ENCODE results near the gene FTCD.

FTCD gene

GRCh38 chr21:46181436-46181835 is 26.1 kb upstream of the FTCD start:
- Histone ChIP-seq H3K18ac (ENCODE audit: low read length) (no peak overlapping the region), H2BK5ac (ENCODE audit: low read depth, low read length, poor library complexity) (no peak overlapping the region), H2AK5ac (ENCODE audit: low read length) (no peak overlapping the region), H3K36me3 (ENCODE audit: control insufficient read depth in 1 of 2, insufficient read depth in 2 of 2, low read length in 2 of 2) (no peaks in the 10 kb centered on the region), H3K4me3 (ENCODE audit: low read depth, low read length) (no peak overlapping the region), H4K8ac (ENCODE audit: low read depth, low read length) (no peak overlapping the region), H2BK12ac (ENCODE audit: low read length) (no peak overlapping the region), H3K79me2 (ENCODE audit: control insufficient read depth, insufficient read depth, low read length, poor library complexity) (peaks cover 6% of the 10 kb centered on the region), H3K79me1 (ENCODE audit: low read length) (peaks cover 8% of the 10 kb centered on the region), H2AFZ (ENCODE audit: insufficient read depth, low read length, poor library complexity) (no peak overlapping the region), H3K23ac (ENCODE audit: low read length) (no peak overlapping the region), H4K91ac (ENCODE audit: low read depth, low read length) (no peak overlapping the region), H3K27me3 (ENCODE audit: insufficient read depth, low read length) (no peaks in the 10 kb centered on the region), H3K9ac (ENCODE audit: low read length) (no peak overlapping the region), H2BK120ac (ENCODE audit: insufficient read depth, low read length, poor library complexity) (no peak overlapping the region), H3K4me2 (ENCODE audit: low read length) (no peak overlapping the region), H3K4me1 (ENCODE audit: control insufficient read depth in 1 of 2, insufficient read depth in 2 of 2, low read length in 2 of 2) (peaks cover 6 to 7% of the 10 kb centered on the region in 2 experiments), H4K12ac (ENCODE audit: low read depth, low read length) (no peak overlapping the region), H3K9me3 (ENCODE audit: insufficient read depth, low read depth, low read length) (peaks cover 2% of the 10 kb centered on the region), H3K14ac (ENCODE audit: low read length) (no peak overlapping the region), H3K4ac (ENCODE audit: low read depth, low read length) (no peak overlapping the region), H3K27ac (ENCODE audit: low read depth, low read length) (no peak overlapping the region)
- WGBS (ENCODE audit: extremely low coverage, insufficient coverage, insufficient read length) = no CpG with 5 or more reads among the region's 19 CpGs
- no peak for DNase-seq

GRCh38 chr21:46180778-46181391 is 25.5 kb upstream of the FTCD start:
- Histone ChIP-seq H3K18ac (ENCODE audit: low read length) (no peak overlapping the region), H2BK120ac (ENCODE audit: insufficient read depth, low read length, poor library complexity) (no peak overlapping the region), H2BK5ac (ENCODE audit: low read depth, low read length, poor library complexity) (no peak overlapping the region), H3K23ac (ENCODE audit: low read length) (no peak overlapping the region), H3K9me3 (ENCODE audit: insufficient read depth, low read depth, low read length) (peaks cover 2% of the 10 kb centered on the region), H3K36me3 (ENCODE audit: control insufficient read depth in 1 of 2, insufficient read depth in 2 of 2, low read length in 2 of 2) (no peaks in the 10 kb centered on the region), H3K9ac (ENCODE audit: low read length) (no peak overlapping the region), H3K4ac (ENCODE audit: low read depth, low read length) (no peak overlapping the region), H4K91ac (ENCODE audit: low read depth, low read length) (no peak overlapping the region), H3K4me2 (ENCODE audit: low read length) (no peak overlapping the region), H4K8ac (ENCODE audit: low read depth, low read length) (no peak overlapping the region), H3K27ac (ENCODE audit: low read depth, low read length) (no peak overlapping the region), H4K12ac (ENCODE audit: low read depth, low read length) (no peak overlapping the region), H3K79me1 (ENCODE audit: low read length) (peaks cover 8% of the 10 kb centered on the region), H2BK12ac (ENCODE audit: low read length) (no peak overlapping the region), H3K14ac (ENCODE audit: low read length) (no peak overlapping the region), H3K4me1 (ENCODE audit: control insufficient read depth in 1 of 2, insufficient read depth in 2 of 2, low read length in 2 of 2) (peaks cover 6 to 7% of the 10 kb centered on the region in 2 experiments), H2AK5ac (ENCODE audit: low read length) (no peak overlapping the region), H3K4me3 (ENCODE audit: low read depth, low read length) (no peak overlapping the region), H3K27me3 (ENCODE audit: insufficient read depth, low read length) (no peaks in the 10 kb centered on the region), H3K79me2 (ENCODE audit: control insufficient read depth, insufficient read depth, low read length, poor library complexity) (peaks cover 6% of the 10 kb centered on the region), H2AFZ (ENCODE audit: insufficient read depth, low read length, poor library complexity) (no peak overlapping the region)
- DNase-seq = no peak
- whole genome bisulfite sequencing (ENCODE audit: extremely low coverage, insufficient coverage, insufficient read length) = no CpG with 5 or more reads among the region's 26 CpGs

- no peaks in the 10 kb centered on the region for H3K36me3 ChIP-seq (ENCODE audit: control insufficient read depth in 1 of 2, insufficient read depth in 2 of 2, low read length in 2 of 2)
- H3K79me2 ChIP-seq (ENCODE audit: control insufficient read depth, insufficient read depth, low read length, poor library complexity) = peaks cover 6% of the 10 kb centered on the region
- H3K79me1 ChIP-seq (ENCODE audit: low read length) = peaks cover 8% of the 10 kb centered on the region
- H2AK5ac ChIP-seq (ENCODE audit: low read length) = no peak overlapping the region
- H3K23ac ChIP-seq (ENCODE audit: low read length) = no peak overlapping the region
- no peak overlapping the region for H4K8ac ChIP-seq (ENCODE audit: low read depth, low read length)
- H3K9me3 ChIP-seq (ENCODE audit: insufficient read depth, low read depth, low read length) = peaks cover 2% of the 10 kb centered on the region
- no peak overlapping the region for H4K91ac ChIP-seq (ENCODE audit: low read depth, low read length)
- no peak overlapping the region for H3K4me2 ChIP-seq (ENCODE audit: low read length)
- peaks cover 6 to 7% of the 10 kb centered on the region in 2 experiments for H3K4me1 ChIP-seq (ENCODE audit: control insufficient read depth in 1 of 2, insufficient read depth in 2 of 2, low read length in 2 of 2)
- H3K18ac ChIP-seq (ENCODE audit: low read length) = no peak overlapping the region
- no CpG with 5 or more reads among the region's 24 CpGs for WGBS (ENCODE audit: extremely low coverage, insufficient coverage, insufficient read length)
- no peaks in the 10 kb centered on the region for H3K27me3 ChIP-seq (ENCODE audit: insufficient read depth, low read length)
- H2BK12ac ChIP-seq (ENCODE audit: low read length) = no peak overlapping the region
- no peak overlapping the region for H2AFZ ChIP-seq (ENCODE audit: insufficient read depth, low read length, poor library complexity)
- H3K9ac ChIP-seq (ENCODE audit: low read length) = no peak overlapping the region
- H3K4ac ChIP-seq (ENCODE audit: low read depth, low read length) = no peak overlapping the region
- DNase-seq = no peak
- no peak overlapping the region for H2BK120ac ChIP-seq (ENCODE audit: insufficient read depth, low read length, poor library complexity)
- H4K12ac ChIP-seq (ENCODE audit: low read depth, low read length) = no peak overlapping the region
- no peak overlapping the region for H3K14ac ChIP-seq (ENCODE audit: low read length)
- H3K4me3 ChIP-seq (ENCODE audit: low read depth, low read length) = no peak overlapping the region
- no peak overlapping the region for H2BK5ac ChIP-seq (ENCODE audit: low read depth, low read length, poor library complexity)
- no peak overlapping the region for H3K27ac ChIP-seq (ENCODE audit: low read depth, low read length)
Measured at GRCh38 chr21:46180079-46180722, 24.8 kb upstream of the FTCD start.

GRCh38 chr21:46179708-46180078 is 24.3 kb upstream of the FTCD start:
- Histone ChIP-seq H3K9me3 (ENCODE audit: insufficient read depth, low read depth, low read length) (peaks cover 2% of the 10 kb centered on the region), H3K4me2 (ENCODE audit: low read length) (no peak overlapping the region), H4K91ac (ENCODE audit: low read depth, low read length) (no peak overlapping the region), H3K4me3 (ENCODE audit: low read depth, low read length) (no peak overlapping the region), H3K27me3 (ENCODE audit: insufficient read depth, low read length) (no peaks in the 10 kb centered on the region), H3K79me2 (ENCODE audit: control insufficient read depth, insufficient read depth, low read length, poor library complexity) (peaks cover 4% of the 10 kb centered on the region), H2BK120ac (ENCODE audit: insufficient read depth, low read length, poor library complexity) (no peak overlapping the region), H3K23ac (ENCODE audit: low read length) (no peak overlapping the region), H3K27ac (ENCODE audit: low read depth, low read length) (no peak overlapping the region), H2BK12ac (ENCODE audit: low read length) (no peak overlapping the region), H3K4me1 (ENCODE audit: control insufficient read depth in 1 of 2, insufficient read depth in 2 of 2, low read length in 2 of 2) (peaks cover 6 to 7% of the 10 kb centered on the region in 2 experiments), H3K4ac (ENCODE audit: low read depth, low read length) (no peak overlapping the region), H3K18ac (ENCODE audit: low read length) (no peak overlapping the region), H3K79me1 (ENCODE audit: low read length) (peaks cover 6% of the 10 kb centered on the region), H3K9ac (ENCODE audit: low read length) (no peak overlapping the region), H4K8ac (ENCODE audit: low read depth, low read length) (no peak overlapping the region), H4K12ac (ENCODE audit: low read depth, low read length) (peak overlapping the region; percentile 8), H2AK5ac (ENCODE audit: low read length) (no peak overlapping the region), H3K14ac (ENCODE audit: low read length) (no peak overlapping the region), H2AFZ (ENCODE audit: insufficient read depth, low read length, poor library complexity) (no peak overlapping the region), H3K36me3 (ENCODE audit: control insufficient read depth in 1 of 2, insufficient read depth in 2 of 2, low read length in 2 of 2) (no peaks in the 10 kb centered on the region), H2BK5ac (ENCODE audit: low read depth, low read length, poor library complexity) (no peak overlapping the region)
- WGBS (ENCODE audit: extremely low coverage, insufficient coverage, insufficient read length) = no CpG with 5 or more reads among the region's 17 CpGs
- DNase-seq = no peak
